HepG2 (cell line): ENCODE data around the gene RPS28. TPM values are rescaled to one million over a fixed set of nuclear protein-coding genes. Genes with fewer than 3 reads are reported as not detected.

Experiments used
- ATAC-seq: fragments of 200-7000 bp; cut with Tn5 transposase; 3 replicates; pipeline ENCODE4 v1.9.1; 2020; ENCODE audit warnings: mild to moderate bottlenecking, moderate library complexity
- BruUV-seq: library from RNA; stranded (reverse); fragments of 400-500 nt; replicated peaks from 2 replicates; lab custom pipeline; 2021; lab: Mats Ljungman, UMichigan
- CTCF ChIA-PET: fragments of 300-600 bp; formaldehyde crosslinking; extraction: SDS; loops from one replicate; lab custom pipeline; 2021; ENCODE audit warnings: low total read pairs, inconsistent platforms, low intra/inter-chr PET ratio; lab: Yijun Ruan, JAX
- POLR2A ChIA-PET: fragments of 350-600 bp; sonication (Branson Sonifier 250); formaldehyde crosslinking; loops from one replicate; lab custom pipeline; 2020; ENCODE audit warnings: antibody characterized with exemption, inconsistent platforms; lab: Yijun Ruan, JAX
- DNase-seq: peaks from one replicate; pipeline ENCODE4 v3.0.0-alpha.2; 2015; ENCODE audit warnings: low spot score
- FAIRE-seq: peaks from 3 replicates; lab custom pipeline; 2011; peaks lifted over from hg19 to GRCh38; lab: Jason Lieb, UNC
- H2AFZ ChIP-seq: one replicate; pipeline ENCODE4 v1.6.1; 2011; ENCODE audit warnings: low read length, inconsistent platforms
- H3K27ac ChIP-seq: fragments of 300-600 bp; 3 replicates; pipeline ENCODE4 v1.8.0; 2011; ENCODE audit warnings: mixed run types, mild to moderate bottlenecking, mixed read lengths, low read length, inconsistent platforms; ENCODE audit not compliant: insufficient read depth; ENCODE audit errors: extremely low read length
- H3K27me3 ChIP-seq, 2 experiments: fragments of 200-600 bp in 1 of 2; 2 replicates in 1 of 2; 3 replicates in 1 of 2; pipeline versions ENCODE4 v1.6.0 to v1.8.0; 2011; ENCODE audit warnings: low read length in 2 of 2, mild to moderate bottlenecking in 2 of 2, moderate library complexity in 2 of 2, inconsistent platforms in 1 of 2; ENCODE audit not compliant: insufficient read depth in 2 of 2, control insufficient read depth in 1 of 2
- H3K36me3 ChIP-seq, 2 experiments: fragments of 200-600 bp in 1 of 2; replicated peaks in 1 of 2; 2 replicates in 1 of 2; 3 replicates in 1 of 2; pipeline versions ENCODE4 v1.5.1 to v1.8.0; 2011; ENCODE audit warnings: low read length in 2 of 2, inconsistent platforms in 1 of 2; ENCODE audit not compliant: insufficient read depth in 2 of 2, control insufficient read depth in 1 of 2
- H3K4me1 ChIP-seq: 2 replicates; pipeline ENCODE4 v1.5.1; 2012; ENCODE audit warnings: low read length, inconsistent platforms; ENCODE audit not compliant: insufficient read depth
- H3K4me2 ChIP-seq: 2 replicates; pipeline ENCODE4 v1.6.0; 2011; ENCODE audit warnings: low read depth, low read length, inconsistent platforms
- H3K4me3 ChIP-seq, 3 experiments: fragments of 200-600 bp in 1 of 3; sonication (generic), shearing (Covaris generic) in 1 of 3; replicated peaks in 1 of 3; 2 replicates each; pipeline ENCODE4 v1.5.1; 2011 to 2016; ENCODE audit warnings: low read length in 3 of 3, inconsistent platforms in 2 of 3, low read depth in 2 of 3, mild to moderate bottlenecking in 2 of 3, control low read depth in 1 of 3, mixed read lengths in 1 of 3; ENCODE audit not compliant: insufficient read depth in 1 of 3
- H3K79me2 ChIP-seq: one replicate; pipeline ENCODE4 v1.6.1; 2011; ENCODE audit warnings: low read length, inconsistent platforms; ENCODE audit not compliant: insufficient read depth
- H3K9ac ChIP-seq: 2 replicates; pipeline ENCODE4 v1.6.0; 2011; ENCODE audit warnings: mild to moderate bottlenecking, low read depth, low read length, inconsistent platforms; ENCODE audit not compliant: insufficient read depth
- H3K9me3 ChIP-seq: 2 replicates; pipeline ENCODE4 v1.5.1; 2012; ENCODE audit warnings: mild to moderate bottlenecking, low read length
- H4K20me1 ChIP-seq: 2 replicates; pipeline ENCODE4 v1.6.0; 2011; ENCODE audit warnings: inconsistent platforms, mild to moderate bottlenecking, low read length, moderate library complexity; ENCODE audit not compliant: insufficient read depth
- HNRNPH1 ChIP-seq: fragments of 200-400 bp; formaldehyde crosslinking; optimal IDR thresholded peaks from 2 replicates; pipeline ENCODE3; 2017; ENCODE audit warnings: mild to moderate bottlenecking, low read depth, low read length
- HNRNPL ChIP-seq: fragments of 200-400 bp; formaldehyde crosslinking; IDR thresholded peaks from 2 replicates; pipeline ENCODE4 v1.6.1; 2017; ENCODE audit warnings: mild to moderate bottlenecking, low read depth, low read length
- HOXA9 ChIP-seq: sonication (generic); formaldehyde crosslinking; IDR thresholded peaks from 2 replicates; pipeline ENCODE4 v1.8.1; 2022; ENCODE audit warnings: missing genetic modification reagents, mild to moderate bottlenecking, moderate library complexity, borderline replicate concordance
- KAT8 ChIP-seq: IDR thresholded peaks from 2 replicates; pipeline ENCODE4 v1.6.1; 2016; ENCODE audit warnings: missing genetic modification reagents, missing compliant biosample characterization
- MAFF ChIP-seq: IDR thresholded peaks from 2 replicates; pipeline ENCODE4 v1.6.1; 2011; ENCODE audit warnings: low read depth, low read length, improper control_type of control experiment
- PATZ1 ChIP-seq: sonication (generic); formaldehyde crosslinking; IDR thresholded peaks from 2 replicates; pipeline ENCODE4 v1.4.0; 2020; ENCODE audit warnings: missing genetic modification reagents
- PAXIP1 ChIP-seq: sonication (generic); formaldehyde crosslinking; conservative IDR thresholded peaks from 2 replicates; pipeline ENCODE4 v1.4.0; 2020; ENCODE audit warnings: mild to moderate bottlenecking, missing genetic modification reagents, moderate library complexity
- PHB2 ChIP-seq: fragments of 450-650 bp; IDR thresholded peaks from 2 replicates; pipeline ENCODE4 v1.6.1; 2018; ENCODE audit not compliant: partially characterized antibody
- RFXANK ChIP-seq: IDR thresholded peaks from 2 replicates; pipeline ENCODE4 v1.6.1; 2016
- RXRA ChIP-seq: sonication (generic); formaldehyde crosslinking; IDR thresholded peaks from 2 replicates; pipeline ENCODE4 v1.5.1; 2020; ENCODE audit warnings: missing genetic modification reagents
- TIGD3 ChIP-seq: sonication (generic); formaldehyde crosslinking; IDR thresholded peaks from 2 replicates; pipeline ENCODE4 v1.5.1; 2020; ENCODE audit warnings: mild to moderate bottlenecking, missing genetic modification reagents, borderline replicate concordance
- TSC22D2 ChIP-seq: sonication (generic); formaldehyde crosslinking; IDR thresholded peaks from 2 replicates; pipeline ENCODE4 v1.5.1; 2020; ENCODE audit warnings: missing genetic modification reagents, mild to moderate bottlenecking, borderline replicate concordance
- ZNF138 ChIP-seq: sonication (generic); formaldehyde crosslinking; IDR thresholded peaks from 2 replicates; pipeline ENCODE4 v1.5.0; 2020; ENCODE audit warnings: mild to moderate bottlenecking, low read depth, missing genetic modification reagents
- ZNF251 ChIP-seq: sonication (generic); formaldehyde crosslinking; IDR thresholded peaks from 2 replicates; pipeline ENCODE4 v1.9.0; 2021; ENCODE audit warnings: mild to moderate bottlenecking, missing genetic modification reagents
- ZNF382 ChIP-seq: sonication (generic); formaldehyde crosslinking; IDR thresholded peaks from 2 replicates; pipeline ENCODE4 v1.5.0; 2020; ENCODE audit warnings: missing genetic modification reagents, mild to moderate bottlenecking, borderline replicate concordance
- ZNF510 ChIP-seq: sonication (generic); formaldehyde crosslinking; IDR thresholded peaks from 2 replicates; pipeline ENCODE4 v1.4.0; 2020; ENCODE audit warnings: low read depth, mild to moderate bottlenecking, missing genetic modification reagents
- WGBS: methylation state at CpG from one replicate; pipeline ENCODE4 v1.1.6; 2017; ENCODE audit warnings: low lambda C conversion rate; 5-methylcytosine and 5-hydroxymethylcytosine counted together
- in situ Hi-C: cut with HindIII; loops from 2 replicates; pipeline ENCODE4 v1.10.0; 2017; ENCODE audit warnings: low pct_unique_long_range_greater_than_20kb; ENCODE audit not compliant: extremely low pct_ligation_motif_present
- intact Hi-C: fragments of 100-400 bp; cut with micrococcal nuclease; formaldehyde crosslinking; loops from one replicate; pipeline ENCODE4 v1.10.0; 2022; ENCODE audit not compliant: unreplicated experiment
- polyA plus RNA-seq, 8 experiments: library from polyadenylated mRNA; depleted of rRNA in 3 of 8; stranded (reverse) in 7 of 8; unstranded in 1 of 8; fragments of >200 nt; fragmentation: Illumina TruSeq in 4 of 8; extraction: Trizol in 4 of 8; gene quantifications; 2 replicates each; pipeline versions ENCODE4 v1.2.1 to v1.2.3, GENCODE V29; 2011 to 2016; ENCODE audit warnings: low read depth in 4 of 8, missing spikeins in 1 of 8, mixed read lengths in 1 of 8; ENCODE audit not compliant: insufficient read depth in 1 of 8
- total RNA-seq, 5 experiments: library from RNA; depleted of rRNA; stranded (reverse); fragments of >200 nt; fragmentation: Illumina TruSeq; extraction: Trizol; gene quantifications; 2 replicates each; pipeline ENCODE4 v1.2.3, GENCODE V29; 2016; ENCODE audit warnings: low read depth in 1 of 5

RPS28 gene
- total and polyA plus RNA-seq, 2 of the 13 experiments (the other 11 are each of a cell fraction or from before 2014, with no cell fraction given): 281 to 545 TPM

GRCh38 chr19:8361921-8362793 lies 40.9 kb downstream of the RPS28 start:
- ATAC-seq (peak; percentile 77), DNase-seq (peak; percentile 83), FAIRE-seq (peak; percentile 34)
- BruUV-seq: no TSS peak
- no peaks in the 10 kb centered on the region; a peak in 1 of 5 replicates for H3K36me3 ChIP-seq
- H4K20me1 ChIP-seq: no peaks in the 10 kb centered on the region
- H3K27me3 ChIP-seq: peaks cover 0 to 3% of the 10 kb centered on the region in 2 experiments; a peak in 1 of 5 replicates
- CTCF ChIA-PET: no interaction called here
- H3K4me2 ChIP-seq: peak overlapping the region; percentile 87
- intact Hi-C loops: no loop called here
- peak overlapping the region in 1 of 3 experiments; percentile 51; a peak in 2 of 6 replicates for H3K4me3 ChIP-seq
- H3K4me1 ChIP-seq: peaks cover 64% of the 10 kb centered on the region
- 20% methylated on average over 12 of the region's 12 CpGs for WGBS
- H2AFZ ChIP-seq: peak overlapping the region; percentile 82
- peak overlapping the region; percentile 66 for H3K9ac ChIP-seq
- peak overlapping the region; percentile 70 for H3K27ac ChIP-seq
- in situ Hi-C loops: no loop called here
- POLR2A ChIA-PET: interaction anchor here (0.9 to 5.1 kb wide), 8 partner anchors 9 to 151 kb away, joined by 3 to 33 read pairs (median 4); partner anchors contain the start of gene RAB11B
- no peaks in the 10 kb centered on the region for H3K79me2 ChIP-seq
- no peaks in the 10 kb centered on the region for H3K9me3 ChIP-seq
- TF ChIP-seq HNRNPL (peak; percentile 88; the same call in 1 of the 2 replicates), RFXANK (no peak), HOXA9 (CRISPR knock-in tag) (no peak), PATZ1 (CRISPR knock-in tag) (0 out of 2 replicates have a peak, but pooled peaks have one; percentile 43), HNRNPH1 (no peak), ZNF251 (CRISPR knock-in tag) (no peak), ZNF138 (CRISPR knock-in tag) (0 out of 2 replicates have a peak, but pooled peaks have one; percentile 8), MAFF (peak; percentile 68), KAT8 (CRISPR knock-in tag) (0 out of 2 replicates have a peak, but pooled peaks have one; percentile 27), TSC22D2 (CRISPR knock-in tag) (no peak), ZNF382 (CRISPR knock-in tag) (no peak), TIGD3 (CRISPR knock-in tag) (no peak), PHB2 (no peak), RXRA (CRISPR knock-in tag) (peak; percentile 69), ZNF510 (CRISPR knock-in tag) (no peak), PAXIP1 (CRISPR knock-in tag) (peak; percentile 69)
